NCI-H1436 treated with DMSO at 0.1 percent for 48 hours (cell line): ENCODE measurements around the gene RAB22A.

Experiments used
- DNase-seq: peaks from one replicate; lab custom pipeline; 2025; lab: John Stamatoyannopoulos, UW

The RAB22A gene, protein sequence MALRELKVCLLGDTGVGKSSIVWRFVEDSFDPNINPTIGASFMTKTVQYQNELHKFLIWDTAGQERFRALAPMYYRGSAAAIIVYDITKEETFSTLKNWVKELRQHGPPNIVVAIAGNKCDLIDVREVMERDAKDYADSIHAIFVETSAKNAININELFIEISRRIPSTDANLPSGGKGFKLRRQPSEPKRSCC

DNA sequence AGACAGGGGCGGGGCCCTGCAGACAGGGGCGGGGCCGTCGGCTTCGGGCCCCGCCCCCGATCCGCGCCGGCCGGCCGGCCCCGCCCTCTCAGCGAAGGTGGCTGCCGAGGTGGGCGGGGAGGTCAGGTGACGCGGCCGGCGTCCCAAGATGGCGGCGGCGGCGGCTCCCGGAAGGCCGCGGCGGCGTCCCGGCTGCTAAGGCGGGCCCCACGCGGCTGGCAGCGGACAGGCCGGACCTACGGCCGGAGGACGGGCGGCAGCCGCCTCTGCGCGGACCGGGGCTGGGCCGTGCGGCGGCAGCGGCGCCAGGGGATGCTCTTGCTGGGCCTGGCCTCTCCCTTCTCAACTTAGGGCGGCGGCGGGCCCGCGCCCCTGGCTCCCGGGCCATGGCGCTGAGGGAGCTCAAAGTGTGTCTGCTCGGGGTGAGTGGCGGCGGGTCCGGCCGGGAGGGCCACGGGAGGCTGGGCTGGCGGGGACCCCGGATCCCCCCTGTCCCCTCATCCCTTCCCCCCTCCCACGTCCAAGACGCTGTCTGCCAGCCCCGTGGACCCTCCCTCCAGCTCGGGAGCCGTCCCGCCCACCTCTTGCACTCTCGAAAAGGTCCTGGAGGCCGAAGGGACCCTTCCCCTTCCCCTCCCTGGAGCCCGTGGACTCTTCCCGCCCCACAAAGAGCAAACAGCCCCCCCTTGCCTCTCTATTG is at the start of gene RAB22A:
Gene RAB22A, plus strand, starts transcription at position 125 of the 700 bp plus-strand sequence. Its CDS starts 262 bp downstream, at position 387.
- DNase-seq, result no peak

DNA sequence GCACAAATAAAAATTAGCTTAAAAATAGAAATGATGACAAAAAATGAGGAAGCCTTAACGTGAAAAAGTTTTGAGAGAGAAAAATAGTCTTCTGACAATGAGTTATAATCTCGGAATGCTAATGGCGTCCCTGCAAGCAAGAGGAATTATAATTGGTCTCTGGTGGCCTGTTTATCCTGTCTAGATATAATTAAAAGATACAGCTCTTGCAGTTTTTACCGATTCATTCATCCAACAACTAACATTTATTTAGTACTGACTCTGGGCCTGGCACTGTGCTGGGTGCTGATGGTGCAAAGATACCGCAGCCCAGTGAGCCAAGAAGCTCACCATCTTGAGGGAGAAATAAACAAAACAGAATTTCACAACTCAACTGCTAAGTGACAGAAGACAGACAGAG is 49.5 kb upstream of the RAB22A start:
- DNase-seq, result no peak

DNA sequence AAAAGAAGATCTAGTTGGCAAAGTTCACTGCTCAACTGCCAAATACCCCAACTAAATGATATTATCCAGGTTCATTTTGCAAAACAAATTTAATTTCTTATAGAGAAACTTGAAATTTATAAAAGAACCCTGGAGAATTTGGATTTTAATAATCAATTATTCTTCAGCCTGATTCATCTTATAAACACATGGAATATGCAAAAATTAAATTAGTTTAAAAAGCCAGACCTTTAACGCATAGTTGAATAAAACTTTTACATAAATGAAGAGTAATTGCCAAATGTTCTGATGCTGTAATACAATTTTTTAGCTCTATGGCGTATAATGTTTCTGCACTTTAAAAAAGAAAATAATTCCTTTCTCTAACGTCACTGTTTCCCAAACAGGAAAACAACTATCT is 47.9 kb upstream of the RAB22A start:
- DNase-seq, result no peak

DNA sequence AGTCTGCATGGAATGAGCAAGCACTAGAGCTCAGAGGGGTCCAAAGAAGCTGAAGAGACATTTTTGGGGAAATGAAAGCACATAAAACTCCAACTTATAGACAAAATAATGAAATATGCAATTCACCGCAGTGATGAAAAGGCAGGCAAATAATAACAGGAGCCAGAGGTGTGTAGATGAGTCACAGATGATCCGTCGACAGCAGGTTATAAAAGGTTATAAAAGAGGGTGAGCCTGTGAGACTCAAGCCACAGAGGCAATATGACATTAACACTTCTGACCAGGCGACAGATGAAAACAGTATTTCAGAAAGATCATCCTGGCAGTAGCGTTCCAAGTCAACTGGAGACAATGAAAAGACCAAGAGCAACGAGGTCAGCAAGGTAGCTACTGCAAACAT is 45.2 kb upstream of the RAB22A start:
- no peak for DNase-seq

DNA sequence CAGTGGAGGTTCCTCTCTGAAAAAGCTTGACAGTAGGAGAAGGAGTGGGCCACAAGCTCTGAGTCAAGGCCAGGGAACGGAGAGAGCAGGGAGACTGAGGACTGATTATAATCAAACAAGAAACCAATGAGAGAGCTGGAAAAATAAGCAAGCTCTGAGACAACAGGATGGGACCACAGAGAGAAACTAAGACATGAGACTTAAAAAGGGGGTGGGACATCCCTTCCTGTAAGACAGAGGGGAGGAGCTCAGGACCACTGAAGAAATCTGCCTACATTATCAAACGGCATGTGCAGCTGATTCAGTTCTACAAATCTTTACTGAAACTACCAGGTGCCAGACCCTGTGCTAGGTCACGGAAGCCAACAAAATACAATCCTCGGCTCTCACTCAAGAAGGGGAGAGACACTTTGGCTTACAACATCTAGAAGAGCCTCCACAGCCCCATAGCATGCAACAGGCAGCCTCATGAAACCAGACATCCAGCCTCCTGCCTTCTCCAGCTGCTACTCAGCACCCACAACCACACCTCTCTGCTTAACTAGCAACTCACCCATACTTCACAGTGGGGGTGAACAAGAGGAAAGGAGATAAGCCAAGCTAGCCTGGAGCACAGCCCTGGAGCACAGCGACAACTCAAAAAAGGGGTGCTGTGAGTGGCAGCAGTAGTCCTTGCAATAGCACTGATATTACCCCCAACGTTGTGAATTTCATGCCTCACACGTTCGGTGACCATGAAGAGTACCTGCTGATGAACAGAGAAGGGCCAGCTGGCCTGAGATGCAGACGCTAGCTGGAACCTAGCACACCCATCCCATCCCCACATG is 41.9 kb upstream of the RAB22A start:
- DNase-seq, result no peak

DNA sequence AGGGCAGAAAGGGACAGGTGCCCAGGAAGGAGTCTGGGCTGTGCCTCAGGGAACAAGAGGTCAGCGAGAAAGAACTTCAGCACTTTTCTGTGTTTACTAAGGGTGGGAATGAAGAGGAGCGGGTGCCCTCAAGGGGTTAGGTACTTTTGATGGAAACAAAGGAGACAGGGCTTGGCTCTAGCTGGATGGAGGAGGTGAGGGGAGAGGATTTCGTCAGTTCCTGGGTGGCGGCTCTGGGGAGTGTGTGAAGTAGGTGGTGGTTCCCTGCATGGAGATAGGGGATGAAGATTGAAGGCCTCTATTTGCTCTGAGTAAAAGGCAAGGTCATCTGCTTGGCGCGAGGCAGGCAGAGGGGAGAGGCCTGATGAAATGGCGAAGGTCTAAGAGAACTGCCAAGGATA is 41.1 kb upstream of the RAB22A start:
- DNase-seq, result no peak

DNA sequence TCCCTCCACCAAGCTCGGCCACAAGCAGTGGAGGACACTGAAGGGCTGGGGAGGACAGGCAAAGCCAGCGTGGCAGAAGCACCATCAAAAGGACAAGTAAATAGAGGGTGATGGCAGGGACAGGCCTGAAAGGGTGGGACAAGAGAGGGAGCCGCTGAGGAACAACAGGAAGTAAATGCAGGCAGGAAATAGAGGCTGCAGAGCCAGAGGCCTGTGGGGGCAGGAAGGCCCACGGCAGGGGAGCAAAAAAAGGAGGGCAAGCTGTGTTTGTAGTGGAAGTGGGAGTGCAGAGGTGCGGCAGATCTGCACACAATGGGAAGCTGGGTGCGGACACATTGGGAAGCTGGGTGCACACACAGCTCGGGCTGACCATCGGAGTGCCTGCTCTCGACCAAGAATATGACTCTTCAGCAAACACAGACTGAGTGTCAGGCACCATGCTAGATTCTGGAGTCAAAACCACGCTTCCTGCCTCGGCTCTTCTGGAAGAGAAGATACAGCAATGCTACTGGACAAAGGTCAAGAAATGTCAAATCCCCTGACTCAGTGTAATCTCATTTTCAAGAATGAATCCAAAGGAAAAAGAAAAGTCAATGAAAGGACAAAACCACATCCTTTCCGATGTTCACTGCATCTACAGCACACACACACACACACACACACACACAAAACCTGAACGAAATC is 40.4 kb upstream of the RAB22A start:
- DNase-seq, result no peak

DNA sequence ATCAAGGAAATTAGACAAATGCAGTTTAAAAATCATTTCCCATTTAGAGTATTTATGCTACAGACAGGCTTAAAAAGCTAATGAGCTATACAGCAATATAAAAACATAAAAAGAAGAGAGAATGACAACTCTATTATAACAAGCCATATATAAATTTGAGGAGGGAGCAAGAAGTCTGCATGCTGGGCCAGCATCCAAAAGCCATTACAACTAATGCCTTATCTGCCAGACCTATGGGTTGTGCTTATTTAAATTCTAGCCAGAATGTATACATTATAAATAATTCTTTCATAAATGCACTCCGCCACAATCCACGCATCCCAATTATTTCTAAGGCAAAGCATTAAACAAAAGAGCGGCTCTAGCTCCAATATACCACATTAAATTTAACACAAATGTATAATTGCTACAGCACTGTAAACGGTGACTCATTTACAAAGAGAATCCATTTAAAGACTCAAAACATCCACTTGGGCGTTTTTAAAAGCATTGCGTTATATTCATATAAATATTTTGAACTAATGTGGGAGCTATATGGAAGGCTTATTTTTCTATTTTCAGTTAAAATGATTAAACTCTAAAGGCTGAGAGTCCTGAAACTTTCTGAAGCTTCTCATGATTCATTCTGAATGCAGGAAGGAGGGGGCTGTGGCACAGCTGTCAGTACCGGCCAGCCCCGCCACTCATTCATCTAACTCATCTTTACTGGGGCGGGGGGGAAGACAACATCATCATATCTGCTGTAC is 37.7 kb upstream of the RAB22A start:
- DNase-seq, result peak; percentile 11

DNA sequence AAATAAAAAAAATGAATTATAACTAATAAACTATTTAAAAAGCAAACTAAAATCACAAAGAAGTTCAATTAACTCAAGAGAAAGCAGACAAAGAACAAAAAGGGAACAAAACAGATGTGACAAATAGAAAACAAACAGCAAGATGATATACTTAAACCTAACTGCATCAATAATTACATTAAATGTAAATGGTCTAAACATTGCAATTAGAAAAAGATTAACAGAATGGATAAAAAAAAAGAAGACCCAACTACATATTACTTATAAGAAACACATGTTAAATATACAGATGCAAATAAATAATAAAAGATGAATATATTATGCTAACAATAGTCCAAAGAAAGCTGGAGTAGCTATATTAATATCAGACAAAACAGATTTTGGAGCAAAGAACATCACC is 35.1 kb upstream of the RAB22A start:
- DNase-seq, result no peak

DNA sequence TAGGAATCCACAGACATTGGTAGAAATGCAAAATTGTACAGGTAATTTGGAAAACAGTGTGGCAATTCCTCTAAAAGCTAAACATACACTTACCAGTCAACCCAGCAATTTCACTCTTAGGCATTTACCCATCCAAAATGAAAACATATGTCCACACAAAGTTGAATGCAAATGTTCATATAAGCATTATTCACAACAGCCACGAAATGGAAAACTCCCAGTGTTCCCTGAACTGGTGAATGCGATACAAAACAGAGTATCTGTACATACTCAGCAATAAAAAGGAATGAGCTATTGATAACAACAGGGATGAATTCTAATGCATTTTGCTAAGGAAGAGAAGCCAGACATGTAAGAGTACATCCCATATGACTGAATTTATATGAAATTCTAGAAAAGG is 32.4 kb upstream of the RAB22A start:
- no peak for DNase-seq

DNA sequence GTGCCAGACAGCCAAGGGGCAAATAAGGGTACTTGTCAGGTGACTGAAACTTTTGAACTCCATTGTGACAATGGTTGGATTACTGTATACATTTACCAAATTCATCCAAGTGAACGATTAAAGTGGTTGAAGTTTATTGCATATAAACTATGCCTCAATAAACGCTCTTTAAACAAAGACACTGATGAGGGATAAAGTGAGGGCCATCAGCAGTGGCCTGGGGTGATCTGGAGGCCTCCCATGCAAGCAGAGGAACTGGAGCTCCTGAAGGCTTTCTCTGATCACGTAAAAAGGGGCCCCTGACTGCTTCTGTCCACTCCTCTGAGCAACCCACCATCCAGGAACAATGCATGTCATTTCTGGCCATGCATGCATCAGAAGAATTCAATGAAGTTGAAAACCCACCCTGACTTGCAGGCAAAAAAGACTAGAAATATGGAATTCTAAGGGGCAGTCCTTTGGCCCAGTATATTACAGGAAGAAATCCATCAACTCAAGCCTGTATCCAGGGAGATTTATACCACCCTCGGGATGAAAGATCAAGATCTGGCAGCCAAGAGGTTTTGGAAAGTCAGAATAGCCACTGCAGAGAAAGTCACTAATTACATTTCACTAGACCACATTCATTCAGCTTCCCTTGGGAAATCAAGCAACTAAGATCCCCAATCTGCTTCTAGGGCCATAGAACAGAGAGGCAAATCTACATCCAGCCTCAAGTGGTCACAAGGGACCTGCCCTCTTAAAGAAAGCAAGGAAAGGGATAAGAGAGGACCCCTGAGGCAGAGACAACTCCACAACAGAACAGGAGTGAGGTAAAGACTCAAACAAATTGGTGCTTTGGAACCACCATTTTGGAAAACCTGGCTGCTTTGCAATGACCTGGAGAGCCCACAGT is 31.7 kb upstream of the RAB22A start:
- DNase-seq, result no peak

DNA sequence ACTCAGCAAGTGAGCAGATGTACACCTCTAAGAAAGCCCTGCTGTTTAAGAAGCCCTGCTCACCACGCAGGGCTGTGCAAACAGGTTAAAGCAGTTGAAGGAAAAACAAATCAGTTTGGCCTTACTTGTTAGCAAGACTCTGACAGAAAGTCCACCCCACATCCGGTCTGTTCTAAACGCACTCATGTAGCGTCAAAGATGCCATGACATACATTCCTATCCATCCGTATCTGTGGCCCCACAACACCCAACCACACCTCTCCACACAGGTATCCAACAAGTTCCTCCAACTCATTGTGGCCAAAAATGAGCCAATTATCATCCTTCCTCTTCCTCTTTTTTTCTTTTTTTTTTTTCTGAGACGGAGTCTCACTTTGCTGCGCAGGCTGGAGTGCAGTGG is 22.8 kb upstream of the RAB22A start:
- no peak for DNase-seq

DNA sequence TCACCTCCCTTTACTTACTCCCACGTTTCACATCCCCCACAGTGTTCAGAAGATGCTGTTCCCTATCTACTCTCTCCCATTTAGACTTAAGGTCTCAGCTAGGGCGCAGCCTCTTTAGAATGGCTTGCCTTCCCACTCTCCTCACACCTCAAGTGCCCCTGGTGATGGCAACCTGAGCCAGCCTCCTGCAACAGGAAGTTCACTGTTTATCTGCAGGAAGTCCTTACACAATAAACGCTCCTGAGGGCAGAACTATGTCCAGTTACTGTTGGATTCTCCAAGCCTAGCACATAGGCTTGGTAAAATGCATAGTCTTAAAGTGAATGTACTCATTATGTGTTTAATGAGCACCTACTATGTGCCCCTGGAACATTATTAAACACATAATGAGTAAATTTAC is 21.9 kb upstream of the RAB22A start:
- no peak for DNase-seq

DNA sequence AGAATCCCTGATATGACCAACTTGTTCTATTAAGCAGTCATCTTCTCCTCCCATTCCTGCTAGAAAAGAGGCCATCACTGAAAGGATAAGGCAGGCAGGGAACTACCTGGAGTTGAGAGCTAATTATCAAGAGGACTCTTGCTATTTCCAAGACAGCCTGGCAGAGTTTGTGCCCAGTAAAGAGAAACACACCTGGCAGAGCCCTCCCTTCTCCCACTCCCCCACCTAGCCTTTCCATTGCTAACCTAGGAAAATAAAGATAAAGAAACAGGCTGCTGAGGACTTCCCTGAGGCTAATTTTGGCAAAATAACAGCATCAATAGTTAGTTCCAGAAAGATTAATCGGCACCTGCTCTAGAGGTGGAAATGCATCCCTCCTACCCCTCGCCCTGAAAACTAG is 20.4 kb upstream of the RAB22A start:
- DNase-seq, result no peak

DNA sequence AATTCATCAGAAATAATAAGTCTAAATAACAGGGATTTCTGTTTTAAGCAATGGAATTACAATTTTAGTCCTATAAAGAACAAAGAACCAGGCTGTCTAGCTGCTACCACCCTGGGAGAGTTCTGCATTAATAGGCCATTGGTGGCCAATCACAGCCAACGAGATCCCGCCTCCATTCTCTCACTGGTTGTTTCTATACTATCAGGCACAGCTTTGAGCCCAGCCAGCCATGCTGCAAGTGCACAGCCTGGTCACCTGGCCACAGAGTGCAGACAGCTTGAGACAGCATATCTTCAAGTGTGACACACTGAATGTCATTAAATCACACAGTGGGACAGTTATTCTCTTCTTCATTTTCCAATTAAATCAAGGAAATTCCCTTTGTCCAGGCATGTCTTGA is 16.1 kb upstream of the RAB22A start:
- DNase-seq, result no peak

DNA sequence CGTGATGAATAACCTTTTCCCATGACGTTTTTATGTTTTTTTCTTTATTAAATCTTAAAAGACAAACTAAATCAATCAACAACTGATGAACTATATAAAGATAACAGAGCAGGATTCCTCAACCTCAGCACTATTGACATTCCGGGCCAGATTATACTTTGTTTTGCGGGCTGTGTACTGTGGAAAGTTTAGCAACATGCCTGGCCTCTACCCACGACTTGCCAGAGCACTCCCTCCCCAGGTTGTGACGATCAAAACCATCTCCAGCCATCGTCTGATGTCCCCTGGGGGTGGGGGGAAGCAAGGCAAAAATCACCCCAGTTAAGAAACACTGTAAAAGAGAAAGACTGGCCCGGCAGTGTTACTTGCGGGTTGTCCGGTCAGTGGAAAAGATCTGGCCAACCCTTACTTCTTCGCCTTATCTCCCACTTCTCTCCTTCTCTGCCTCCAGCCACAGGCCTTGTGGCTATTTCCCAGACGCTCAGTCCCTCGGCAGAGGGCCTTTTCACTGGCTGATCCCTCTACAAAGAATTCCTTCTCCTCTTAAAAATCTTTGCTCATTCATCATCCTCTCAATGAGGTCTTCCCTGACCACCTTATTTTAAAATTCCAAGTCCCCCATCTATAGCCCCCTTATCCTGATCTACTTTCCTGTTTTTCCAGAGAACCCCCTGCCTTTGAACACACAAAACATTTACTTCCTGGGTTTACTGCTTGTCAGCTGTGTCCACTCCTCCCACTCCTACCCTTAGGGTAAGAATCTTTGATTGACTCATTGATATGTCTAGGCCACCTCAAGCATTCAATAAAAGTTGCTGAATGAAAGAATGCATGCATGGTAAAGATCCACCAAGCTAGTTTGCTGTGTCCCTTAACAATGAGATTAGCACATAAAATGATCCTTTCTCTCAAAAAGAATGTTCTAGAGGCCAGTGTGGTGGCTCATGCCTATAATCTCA is 14.7 kb upstream of the RAB22A start:
- DNase-seq, result no peak

DNA sequence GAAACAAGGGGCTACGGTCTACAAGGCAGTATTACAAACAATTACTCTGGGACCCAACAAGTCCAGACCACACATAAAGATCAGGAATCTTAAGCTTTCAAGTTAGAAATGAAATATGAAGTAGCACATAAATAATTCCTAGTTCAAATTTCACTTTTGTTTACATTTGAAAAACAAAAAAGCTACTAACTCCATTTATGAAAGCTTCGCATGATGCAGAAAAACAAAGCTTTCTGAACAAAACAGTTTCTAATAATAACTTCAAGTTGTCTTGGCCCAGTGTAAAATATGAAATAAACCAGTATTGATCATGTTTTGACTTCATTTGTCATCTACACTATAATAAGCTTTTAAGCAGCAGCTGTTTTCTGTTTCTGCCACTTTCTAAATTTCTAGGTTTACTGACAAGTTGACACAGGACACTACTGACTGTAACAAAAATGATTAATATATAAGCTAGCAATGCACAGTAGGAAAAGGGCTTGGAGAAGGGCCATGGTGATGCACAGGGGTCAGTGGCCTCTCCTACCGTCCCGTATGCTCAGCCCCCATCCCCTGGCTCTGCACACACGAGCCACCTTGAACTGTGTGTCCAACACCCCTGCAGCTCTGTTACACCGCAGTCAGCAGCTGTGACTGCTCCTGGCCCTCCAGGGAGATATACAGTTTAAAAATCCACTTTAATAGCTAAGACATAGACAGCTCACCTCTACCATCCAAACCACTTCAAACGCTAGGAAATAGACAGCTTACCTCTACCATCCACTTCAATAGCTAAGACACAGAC is 13.3 kb upstream of the RAB22A start:
- no peak for DNase-seq

DNA sequence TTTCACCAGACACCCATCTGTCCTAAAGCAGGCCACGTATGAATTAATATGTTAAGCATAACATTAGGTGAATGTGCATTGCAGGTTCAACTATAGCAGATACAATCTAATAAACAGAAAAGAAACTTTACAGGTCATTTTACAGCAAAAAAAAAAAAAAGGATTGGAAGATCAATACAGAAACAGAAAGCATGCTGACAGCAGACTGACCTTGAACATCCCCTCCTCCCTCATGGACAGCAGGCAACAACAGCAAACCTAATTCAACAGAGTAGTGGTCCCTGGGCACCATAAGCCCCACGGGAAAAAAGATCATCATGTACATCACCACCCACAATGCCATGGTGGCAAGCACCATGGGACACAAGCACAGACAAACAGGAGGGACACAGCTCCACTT is 12.1 kb upstream of the RAB22A start:
- DNase-seq, result no peak

DNA sequence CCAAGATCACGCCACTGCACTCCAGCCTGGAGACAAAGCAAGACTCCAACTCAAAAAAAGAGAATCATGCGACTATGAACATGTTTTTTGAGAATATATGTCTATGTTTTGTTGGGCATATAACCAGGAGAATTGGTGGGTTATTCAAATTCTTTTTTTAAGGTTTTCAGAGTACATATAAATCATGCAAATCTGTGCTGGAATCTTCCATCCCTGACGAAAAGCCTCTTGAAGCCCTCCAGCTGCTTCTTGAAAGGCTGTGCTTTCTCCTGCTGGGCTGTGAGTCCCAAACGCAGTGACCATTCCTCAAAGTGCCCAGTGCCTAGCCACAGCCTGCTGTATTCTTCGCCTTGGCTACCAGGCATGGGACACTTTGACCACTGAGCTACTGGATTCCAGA is 9.2 kb upstream of the RAB22A start:
- no peak for DNase-seq
